ENCODE data around the gene NPTN. TPM values are rescaled to one million over a fixed set of nuclear protein-coding genes. Genes with fewer than 3 reads are reported as not detected.

The NPTN gene
- total RNA-seq, 4 donors from 2014 or later: 66.6 to 94.3 (median 88.8) TPM

DNA sequence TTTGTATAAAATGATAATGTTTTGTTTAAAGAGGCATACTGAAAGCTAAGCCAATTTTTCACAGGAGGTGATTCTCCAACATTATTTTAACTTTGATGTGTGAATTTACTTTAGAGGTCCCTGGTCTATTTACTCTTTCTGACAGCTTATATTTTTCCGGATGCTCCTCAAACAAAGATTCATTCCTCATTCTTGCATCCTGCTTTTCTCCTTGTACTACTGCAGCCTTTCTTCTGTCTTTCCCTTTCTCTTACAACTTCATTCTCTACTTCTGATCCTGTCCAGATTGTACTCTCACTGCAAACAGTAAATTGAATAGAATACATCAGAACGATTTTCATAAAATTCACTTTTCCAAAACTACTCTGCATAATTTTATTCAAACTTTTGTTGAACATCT is 5.1 kb downstream of the NPTN start:
- DNase-seq (ENCODE audit: low spot score): no peak
- ATAC-seq (ENCODE audit: low FRiP score): no peak
- TF ChIP-seq CTCF (IDR thresholded peaks at IDR 0.05): no peak

GRCh38 chr15:73626072-73626471 is 7.1 kb downstream of the NPTN start:
- ATAC-seq (ENCODE audit: low FRiP score) (no peak), DNase-seq (ENCODE audit: low spot score) (no peak)
- no peak for TF ChIP-seq CTCF (IDR thresholded peaks at IDR 0.05)

DNA sequence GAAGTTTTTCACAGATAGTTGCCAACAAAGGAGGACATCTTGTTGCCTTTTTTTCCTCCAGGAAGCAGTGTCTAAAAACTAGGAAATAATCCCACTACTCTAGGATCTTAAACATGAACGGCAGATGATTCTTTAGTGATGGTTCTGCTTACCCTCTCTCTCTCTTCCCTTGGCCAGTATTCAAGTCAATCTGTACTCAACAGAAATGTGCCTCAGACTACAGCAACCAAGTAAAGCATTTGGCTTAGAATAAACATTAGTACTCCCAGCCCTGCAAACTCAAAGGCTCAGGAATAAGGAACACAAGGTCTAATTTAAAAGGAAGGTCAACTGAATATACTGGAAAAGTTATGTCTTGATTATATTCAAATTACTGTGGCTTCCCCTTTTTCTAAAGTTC is 8.7 kb downstream of the NPTN start:
- DNase-seq (ENCODE audit: low spot score) (no peak), ATAC-seq (ENCODE audit: low FRiP score) (no peak)
- no peak for TF ChIP-seq CTCF (IDR thresholded peaks at IDR 0.05)

- ATAC-seq (ENCODE audit: low FRiP score) (no peak), DNase-seq (ENCODE audit: low spot score) (no peak)
- TF ChIP-seq CTCF (IDR thresholded peaks at IDR 0.05): no peak
Observed at GRCh38 chr15:73621286-73621826, 11.8 kb downstream of the NPTN start.

GRCh38 chr15:73620078-73620477 is 13.1 kb downstream of the NPTN start:
- DNase-seq (ENCODE audit: low spot score) (no peak), ATAC-seq (ENCODE audit: low FRiP score) (no peak)
- TF ChIP-seq CTCF (IDR thresholded peaks at IDR 0.05): no peak

GRCh38 chr15:73617913-73618312 is 15.3 kb downstream of the NPTN start:
- no peak for TF ChIP-seq CTCF (IDR thresholded peaks at IDR 0.05)
- ATAC-seq (ENCODE audit: low FRiP score) (no peak), DNase-seq (ENCODE audit: low spot score) (no peak)

DNA sequence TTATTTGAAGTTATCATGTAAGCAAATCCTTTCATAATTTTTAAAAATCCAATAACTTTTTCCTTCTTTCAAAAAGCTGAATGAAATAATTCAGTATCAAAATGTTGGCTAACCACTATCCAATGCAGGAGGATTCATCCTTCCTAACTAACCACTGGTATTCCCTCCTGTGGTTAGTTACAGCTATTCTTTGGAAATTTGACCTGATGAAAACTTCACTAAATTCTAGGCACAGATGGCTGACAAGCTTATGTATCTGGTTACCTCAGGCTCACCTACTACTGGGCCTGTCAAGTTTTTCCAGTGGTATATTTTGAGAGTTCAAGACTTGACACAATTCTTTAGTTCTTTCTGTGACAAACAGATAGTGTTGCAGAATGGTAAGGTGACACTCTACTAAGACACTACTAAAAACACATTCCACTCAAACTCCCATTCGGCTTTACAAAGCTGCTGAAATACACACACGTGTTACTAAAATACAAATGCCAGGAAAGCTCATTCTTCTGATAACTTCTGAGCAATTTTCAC is 15.8 kb downstream of the NPTN start:
- TF ChIP-seq CTCF (IDR thresholded peaks at IDR 0.05): no peak
- ATAC-seq (ENCODE audit: low FRiP score) (no peak), DNase-seq (ENCODE audit: low spot score) (no peak)
